GM12892 (cell line): ENCODE measurements around the gene FGFBP1. TPM values are rescaled to one million over a fixed set of nuclear protein-coding genes. Genes with fewer than 3 reads are reported as not detected.

Source experiments
- DNase-seq: peaks from one replicate; pipeline ENCODE4 v3.0.0; 2011; ENCODE audit not compliant: insufficient read length
- FAIRE-seq: peaks from 2 replicates; lab custom pipeline; 2011; peaks lifted over from hg19 to GRCh38; lab: Jason Lieb, UNC
- POLR2A ChIP-seq: IDR thresholded peaks from 2 replicates; pipeline ENCODE4 v1.6.1; 2011; ENCODE audit warnings: low read depth, low read length, control low read depth
- POLR2AphosphoS5 ChIP-seq: IDR thresholded peaks from 2 replicates; pipeline ENCODE4 v1.6.1; 2011; ENCODE audit warnings: low read depth, low read length, control low read depth
- TAF1 ChIP-seq: IDR thresholded peaks from 2 replicates; pipeline ENCODE4 v1.6.1; 2011; ENCODE audit warnings: low read depth, mild to moderate bottlenecking, control low read depth, low read length, borderline replicate concordance
- polyA plus RNA-seq: library from polyadenylated mRNA; unstranded; fragments of >200 nt; gene quantifications from one replicate; pipeline ENCODE4 v1.2.1, GENCODE V29; 2012; ENCODE audit warnings: missing spikeins, inconsistent platforms; ENCODE audit not compliant: missing spikeins

Gene FGFBP1
- polyA plus RNA-seq: not detected

DNA sequence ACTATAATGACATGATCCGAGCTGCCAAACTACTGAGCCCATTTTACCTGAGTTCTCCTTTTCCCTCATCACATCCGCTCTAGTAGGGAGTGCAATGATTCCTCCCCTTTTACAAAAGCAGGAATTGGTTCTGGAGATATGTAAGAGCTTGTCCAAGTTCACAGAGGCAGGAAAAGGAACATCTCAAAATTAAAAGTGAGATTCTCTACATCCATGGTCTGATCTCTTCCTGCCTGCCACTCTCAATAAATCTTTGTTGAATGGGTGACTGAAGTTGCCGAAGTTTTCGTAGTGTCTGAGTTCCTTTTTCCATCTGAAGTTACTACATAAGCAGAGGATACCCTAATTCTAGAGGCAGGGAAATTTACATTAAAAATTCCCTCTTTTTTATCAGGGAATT lies at the start of gene FGFBP1:
TSS of gene FGFBP1 (minus strand) at position 101 of the 400 bp plus-strand sequence. CDS start 2,108 bp downstream, outside the sequence.
- FAIRE-seq (no peak), DNase-seq (no peak)

DNA sequence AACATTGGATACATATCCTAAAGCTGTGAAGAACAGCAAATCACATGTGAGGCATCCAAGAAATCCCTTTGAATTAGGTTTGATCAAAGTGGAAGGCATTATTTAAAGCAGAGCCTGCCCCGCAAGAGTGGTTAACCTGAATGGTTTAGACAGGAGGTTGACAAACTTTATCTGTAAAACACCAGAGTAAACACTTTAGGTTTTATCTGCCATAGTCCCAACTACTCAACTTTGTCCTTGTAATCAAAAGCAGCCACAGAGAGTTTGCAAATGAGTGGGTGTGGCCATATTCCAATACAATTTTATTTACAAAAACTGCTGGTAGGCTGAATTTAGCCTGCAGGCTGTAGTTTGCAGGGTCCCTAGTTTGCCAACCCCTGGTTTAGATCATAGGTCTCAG lies 49.7 kb upstream of the FGFBP1 start:
- DNase-seq: no peak
- FAIRE-seq: no peak
- no peak for TF ChIP-seq TAF1
- TF ChIP-seq POLR2AphosphoS5: no peak
- no peak for TF ChIP-seq POLR2A

More for the DNA sequence above, at the start of gene FGFBP1:
- no peak for TF ChIP-seq POLR2A
- no peak for TF ChIP-seq POLR2AphosphoS5
- no peak for TF ChIP-seq TAF1

DNA sequence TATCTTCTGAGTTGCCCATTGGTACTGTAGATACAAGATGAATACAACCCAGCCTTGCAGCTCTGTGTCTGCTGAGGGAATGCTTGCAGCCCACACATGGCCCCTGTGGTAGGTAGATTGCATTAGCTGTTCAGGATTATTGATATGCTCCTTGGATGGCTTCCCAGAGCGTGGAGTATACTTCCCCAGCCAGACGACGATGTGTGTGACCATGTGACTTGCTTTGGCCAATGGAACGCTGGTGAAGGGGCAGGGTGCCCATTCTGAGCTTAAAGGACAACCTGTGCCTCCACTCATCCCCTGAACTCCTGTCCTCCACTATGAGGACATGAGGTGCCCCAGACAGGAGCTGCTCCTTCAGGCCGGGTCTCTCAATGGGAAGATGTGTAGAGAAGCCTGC lies 48.4 kb upstream of the FGFBP1 start:
- FAIRE-seq: no peak
- no peak for DNase-seq
- TF ChIP-seq POLR2AphosphoS5 (no peak), TAF1 (no peak), POLR2A (no peak)

GRCh38 chr4:15983610-15984009 lies 45.1 kb upstream of the FGFBP1 start:
- no peak for DNase-seq
- no peak for FAIRE-seq
- TF ChIP-seq TAF1 (no peak), POLR2AphosphoS5 (no peak), POLR2A (no peak)

GRCh38 chr4:15982842-15983524 lies 44.4 kb upstream of the FGFBP1 start:
- TF ChIP-seq POLR2A (no peak), TAF1 (no peak), POLR2AphosphoS5 (no peak)
- DNase-seq (no peak), FAIRE-seq (no peak)

DNA sequence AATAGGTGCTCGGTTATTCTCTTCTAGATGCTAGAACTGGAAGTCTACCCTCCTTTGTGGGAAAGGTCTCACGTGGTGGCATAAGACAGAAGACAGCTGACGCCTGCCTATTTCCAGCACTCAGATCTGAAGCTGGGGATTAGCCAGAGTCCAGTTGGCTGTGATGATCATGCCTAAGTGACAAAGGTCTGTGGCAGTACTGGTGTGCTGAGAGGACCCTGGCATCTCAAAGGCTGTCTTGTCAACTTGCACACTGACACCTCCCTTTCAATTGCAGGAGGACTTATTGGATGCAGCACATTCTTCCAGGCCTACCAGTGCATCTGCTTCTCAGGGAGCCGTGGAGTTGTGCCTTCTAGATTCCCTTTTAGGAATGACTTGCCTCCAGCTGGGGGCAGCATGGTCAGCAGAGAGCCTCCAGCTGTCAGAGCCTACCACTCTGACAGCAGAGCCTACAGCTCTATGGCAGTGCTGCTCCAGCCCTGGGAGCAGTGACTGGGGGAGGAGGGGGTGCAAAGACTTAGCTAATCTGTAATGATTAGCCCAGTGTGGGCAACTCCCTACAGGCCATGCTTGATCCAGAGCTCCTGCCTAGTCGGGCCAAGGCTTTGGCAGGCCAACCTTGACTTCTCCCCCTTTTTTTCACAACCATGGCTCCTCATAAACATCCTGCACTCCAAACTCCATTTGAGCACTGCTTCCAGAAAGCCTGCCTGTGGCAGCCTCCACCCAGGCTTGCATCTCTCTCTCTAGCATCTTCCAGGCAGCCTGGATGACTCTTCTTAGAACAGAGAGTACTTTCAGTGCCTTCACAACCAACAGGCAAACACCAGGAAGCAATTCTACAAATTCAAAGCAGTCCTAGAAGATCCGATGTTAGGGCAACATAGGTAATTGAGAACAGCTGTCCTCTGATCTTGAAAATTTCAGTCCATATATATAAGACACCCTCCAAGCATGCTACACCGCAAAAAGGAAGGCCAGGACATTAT lies 38.2 kb upstream of the FGFBP1 start:
- DNase-seq (no peak), FAIRE-seq (no peak)
- TF ChIP-seq POLR2A: no peak

GRCh38 chr4:15971068-15971801 lies 32.7 kb upstream of the FGFBP1 start:
- DNase-seq: no peak
- no peak for FAIRE-seq
- TF ChIP-seq POLR2AphosphoS5 (no peak), TAF1 (no peak), POLR2A (no peak)

GRCh38 chr4:15968551-15969300 lies 30.2 kb upstream of the FGFBP1 start:
- TF ChIP-seq POLR2AphosphoS5 (no peak), POLR2A (no peak), TAF1 (no peak)
- no peak for DNase-seq
- no peak for FAIRE-seq

GRCh38 chr4:15965325-15965724 lies 26.8 kb upstream of the FGFBP1 start:
- no peak for FAIRE-seq
- no peak for DNase-seq
- no peak for TF ChIP-seq POLR2A
- no peak for TF ChIP-seq POLR2AphosphoS5
- no peak for TF ChIP-seq TAF1

- no peak for FAIRE-seq
- TF ChIP-seq POLR2AphosphoS5: no peak
- no peak for TF ChIP-seq TAF1
- no peak for TF ChIP-seq POLR2A
- DNase-seq: no peak
These were observed 25.6 kb upstream of the FGFBP1 start for GRCh38 chr4:15964159-15964558.

DNA sequence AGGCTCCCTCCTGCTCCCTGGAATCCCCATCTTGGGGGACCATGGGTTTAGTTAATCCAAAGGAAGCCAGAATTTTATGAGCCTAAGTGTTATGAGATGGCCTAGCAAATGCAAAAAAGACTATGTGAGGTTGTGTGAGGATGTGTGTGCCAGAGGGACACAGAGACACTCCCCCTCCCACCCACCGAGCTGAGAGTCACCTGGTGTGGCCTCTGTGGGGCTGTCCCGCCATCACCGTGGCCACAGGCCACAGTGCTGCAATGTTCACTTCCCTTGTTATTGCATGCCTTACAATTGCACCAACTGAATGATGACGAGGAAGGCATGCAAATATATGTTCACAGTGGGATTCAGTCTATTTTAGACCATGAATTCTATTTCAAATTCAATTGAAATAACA lies 25.0 kb upstream of the FGFBP1 start:
- no peak for TF ChIP-seq POLR2A
- no peak for TF ChIP-seq POLR2AphosphoS5
- no peak for TF ChIP-seq TAF1
- DNase-seq (peak; percentile 30), FAIRE-seq (no peak)
